ENCODE data around the gene ANAPC2. TPM values are rescaled to one million over a fixed set of nuclear protein-coding genes. Genes with fewer than 3 reads are reported as not detected.

The ANAPC2 gene
- polyA plus RNA-seq, 3 donors: 1.9 to 76.8 (median 2.0) TPM

GRCh38 chr9:137181680-137182079 lies 6.7 kb downstream of the ANAPC2 start:
- Mint-ChIP-seq H3K27me3 (ENCODE audit: low read depth in 3 of 3) (peaks cover 0 to 2% (median 1%) of the 10 kb centered on the region in 3 donors), H3K4me1 (peaks cover 4% of the 10 kb centered on the region), H3K36me3 (peaks cover 64 to 86% of the 10 kb centered on the region in 2 donors), H3K4me3 (no peak overlapping the region), H3K27ac (no peak overlapping the region), H3K9me3 (no peaks in the 10 kb centered on the region)
- WGBS (ENCODE audit: insufficient coverage): 98% methylated on average over 20 of the region's 22 CpGs
- H3K4me2 ChIP-seq (replicated peaks; ENCODE audit: extremely low read depth, low read length, poor library complexity, severe bottlenecking): no peak overlapping the region
- H2AFZ ChIP-seq (ENCODE audit: insufficient read depth, low read depth, low read length, poor library complexity, severe bottlenecking): no peak overlapping the region
- peaks cover 11% of the 10 kb centered on the region for H3K79me2 ChIP-seq (ENCODE audit: insufficient read depth, low read length)
- DNase-seq: no peak
- H3K4me3 ChIP-seq (replicated peaks in 1 of 3; ENCODE audit: low read depth in 2 of 3, low read length in 3 of 3): no peak overlapping the region
- H3K9me3 ChIP-seq (replicated peaks in 1 of 2; ENCODE audit: control insufficient read depth in 1 of 2, insufficient read depth in 1 of 2, low read length in 2 of 2): no peaks in the 10 kb centered on the region
- peaks cover 1 to 7% of the 10 kb centered on the region in 2 donors for H3K4me1 ChIP-seq (ENCODE audit: control insufficient read depth in 1 of 2, insufficient read depth in 2 of 2, low read length in 2 of 2)
- intact Hi-C loops (cut with micrococcal nuclease): loop anchor here in 1 of 2 donors (5.0 kb wide), 1 partner anchor 64 kb away; no protein-coding TSS in a partner anchor
- no peaks in the 10 kb centered on the region for H3K27me3 ChIP-seq (ENCODE audit: control insufficient read depth in 2 of 2, insufficient read depth in 2 of 2, low read length in 2 of 2)
- no peak overlapping the region for H3K9ac ChIP-seq (ENCODE audit: insufficient read depth, low read length, poor library complexity, severe bottlenecking)
- no peak overlapping the region for H3K27ac ChIP-seq (ENCODE audit: low read depth in 1 of 2, low read length in 2 of 2)
- TF ChIP-seq CTCF (IDR thresholded peaks at IDR 0.05): no peak
- no peaks in the 10 kb centered on the region for H4K20me1 ChIP-seq (ENCODE audit: insufficient read depth, low read length)
- H3K36me3 ChIP-seq (replicated peaks in 1 of 2; ENCODE audit: control insufficient read depth in 1 of 2, insufficient read depth in 2 of 2, low read length in 2 of 2): peaks cover 87 to 95% of the 10 kb centered on the region in 2 donors

GRCh38 chr9:137180491-137180890 lies 7.9 kb downstream of the ANAPC2 start:
- Histone ChIP-seq H3K79me2 (ENCODE audit: insufficient read depth, low read length) (peaks cover under 1% of the 10 kb centered on the region), H3K9me3 (replicated peaks in 1 of 2; ENCODE audit: control insufficient read depth in 1 of 2, insufficient read depth in 1 of 2, low read length in 2 of 2) (no peaks in the 10 kb centered on the region), H3K27ac (ENCODE audit: low read depth in 1 of 2, low read length in 2 of 2) (no peak overlapping the region), H4K20me1 (ENCODE audit: insufficient read depth, low read length) (no peaks in the 10 kb centered on the region), H3K27me3 (ENCODE audit: control insufficient read depth in 2 of 2, insufficient read depth in 2 of 2, low read length in 2 of 2) (peaks cover 0 to 4% of the 10 kb centered on the region in 2 donors), H3K4me1 (ENCODE audit: control insufficient read depth in 1 of 2, insufficient read depth in 2 of 2, low read length in 2 of 2) (no peaks in the 10 kb centered on the region), H3K9ac (ENCODE audit: insufficient read depth, low read length, poor library complexity, severe bottlenecking) (no peak overlapping the region), H3K4me2 (replicated peaks; ENCODE audit: extremely low read depth, low read length, poor library complexity, severe bottlenecking) (no peak overlapping the region), H2AFZ (ENCODE audit: insufficient read depth, low read depth, low read length, poor library complexity, severe bottlenecking) (no peak overlapping the region), H3K4me3 (replicated peaks in 1 of 3; ENCODE audit: low read depth in 2 of 3, low read length in 3 of 3) (no peak overlapping the region), H3K36me3 (replicated peaks in 1 of 2; ENCODE audit: control insufficient read depth in 1 of 2, insufficient read depth in 2 of 2, low read length in 2 of 2) (peaks cover 78 to 83% of the 10 kb centered on the region in 2 donors)
- Mint-ChIP-seq H3K27ac (no peak overlapping the region), H3K27me3 (ENCODE audit: low read depth in 3 of 3) (peaks cover 0 to 5% (median 1%) of the 10 kb centered on the region in 3 donors), H3K4me3 (no peak overlapping the region), H3K36me3 (peaks cover 57 to 77% of the 10 kb centered on the region in 2 donors), H3K9me3 (no peaks in the 10 kb centered on the region), H3K4me1 (no peaks in the 10 kb centered on the region)
- no peak for DNase-seq
- WGBS (ENCODE audit: insufficient coverage): over 99% methylated on average over 20 of the region's 20 CpGs
- intact Hi-C loops (cut with micrococcal nuclease): loop anchor here in 1 of 2 donors (5.0 kb wide), 1 partner anchor 63 kb away; no protein-coding TSS in a partner anchor
- no peak for TF ChIP-seq CTCF (IDR thresholded peaks at IDR 0.05)

All from CD14-positive monocyte (primary cell).